HG03442 (cell line): ENCODE data around the gene APOA4.
"Not testable (repeated sequence)": the region's sequence is repeated elsewhere in the genome, so short reads cannot be mapped to it uniquely, and the experiment has no call there.

ENCODE experiments used
- ATAC-seq: cut with Tn5 transposase; IDR thresholded peaks from one replicate; pipeline ENCODE4 v1.9.1; 2021; ENCODE audit warnings: mild to moderate bottlenecking, moderate library complexity; ENCODE audit not compliant: unreplicated experiment

The APOA4 gene

DNA sequence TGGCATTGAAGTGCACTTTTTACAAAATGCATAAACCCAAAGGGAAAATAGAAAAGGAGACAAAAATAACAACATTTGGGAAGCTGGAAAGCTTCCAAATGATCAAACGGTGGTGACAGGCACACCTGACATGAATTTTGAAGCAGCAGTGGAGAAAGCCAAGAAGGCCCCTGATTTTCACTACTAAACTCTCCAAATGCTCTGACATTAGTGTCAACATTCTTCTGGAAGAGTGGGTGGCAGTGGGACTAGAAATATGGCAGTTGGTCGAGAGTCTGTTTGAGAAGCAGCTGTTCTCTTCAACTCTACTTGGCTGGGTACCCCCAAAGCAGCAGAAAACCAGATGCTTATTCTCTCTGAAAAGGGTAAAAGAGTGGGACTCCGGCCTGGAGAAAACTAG is 19.1 kb downstream of the APOA4 start:
- ATAC-seq = no peak

DNA sequence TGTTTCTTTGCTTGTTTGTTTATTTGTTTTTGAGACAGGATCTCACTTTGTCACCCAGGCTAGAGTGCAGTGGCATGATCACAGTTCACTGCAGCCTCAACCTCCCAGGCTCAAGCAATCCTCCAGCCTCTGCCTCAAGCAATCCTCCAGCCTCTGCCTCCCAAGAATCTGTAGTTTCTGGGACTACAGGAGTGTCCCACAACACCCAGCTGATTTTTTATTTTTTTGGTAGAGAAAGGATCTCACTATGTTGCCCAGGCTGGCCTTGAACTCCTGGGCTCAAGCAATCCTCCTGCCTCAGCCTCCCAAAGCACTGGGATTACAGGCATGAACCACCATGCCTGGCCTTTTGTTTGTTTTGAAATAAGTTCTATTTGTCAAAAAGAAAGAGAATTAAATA is 21.4 kb downstream of the APOA4 start:
- ATAC-seq = not testable (repeated sequence)

GRCh38 chr11:116800610-116801009 is 22.5 kb downstream of the APOA4 start:
- no peak for ATAC-seq

DNA sequence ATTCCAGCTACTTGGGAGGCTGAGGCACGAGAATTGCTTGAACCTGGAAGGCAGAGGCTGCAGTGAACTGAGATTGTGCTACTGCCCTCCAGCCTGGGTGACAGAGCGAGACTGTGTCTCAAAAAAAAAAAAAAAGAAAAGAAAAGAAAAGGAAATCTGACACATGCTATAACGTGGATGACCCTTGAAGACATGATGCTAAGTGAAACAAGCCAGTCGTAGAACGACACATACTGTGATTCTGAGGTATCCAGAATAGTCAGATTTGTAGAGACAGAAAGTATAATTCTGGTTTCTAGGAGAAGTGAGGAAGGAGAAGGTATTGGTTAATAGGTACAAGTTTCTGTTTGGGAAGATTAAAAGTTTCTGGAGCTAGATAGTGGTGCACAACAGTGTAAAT is 24.7 kb downstream of the APOA4 start:
- ATAC-seq = no peak

GRCh38 chr11:116797816-116798215 is 25.3 kb downstream of the APOA4 start:
- no peak for ATAC-seq

DNA sequence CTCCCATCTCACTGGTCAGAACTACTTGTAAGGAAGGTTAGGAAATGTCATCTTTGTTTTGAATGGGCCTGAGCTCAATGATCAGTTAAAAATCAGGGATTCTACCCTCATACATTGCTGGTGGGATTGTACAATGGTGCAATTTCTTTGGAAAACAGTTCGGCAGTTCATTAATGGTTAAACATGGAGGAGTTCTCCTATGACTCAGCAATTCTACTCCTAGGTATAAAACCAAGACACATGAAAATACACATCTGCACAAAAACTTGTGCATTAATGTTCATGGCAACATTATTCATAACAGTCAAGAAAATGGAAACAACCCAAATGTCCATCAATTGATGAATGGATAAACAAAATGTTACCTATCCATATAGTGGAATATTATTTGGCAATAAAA is 26.6 kb downstream of the APOA4 start:
- ATAC-seq = no peak

GRCh38 chr11:116794851-116795250 is 28.3 kb downstream of the APOA4 start:
- ATAC-seq = no peak

DNA sequence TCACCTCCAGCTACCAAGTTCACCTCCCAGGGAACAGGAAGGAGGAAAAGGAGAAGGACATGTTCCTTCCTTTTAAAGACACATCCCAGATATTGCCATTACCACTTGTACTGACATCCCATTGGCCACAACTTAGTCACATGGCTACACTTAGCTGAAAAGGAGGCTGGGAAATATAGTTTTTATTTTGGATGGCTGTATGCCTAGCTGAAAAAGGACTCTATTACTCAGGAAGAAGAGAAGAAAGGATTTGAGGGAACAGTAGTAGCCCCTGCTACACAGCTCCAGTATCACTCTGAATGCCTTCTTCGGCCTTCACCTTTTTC is 29.4 kb downstream of the APOA4 start:
- ATAC-seq = no peak

- no peak for ATAC-seq
Measured at GRCh38 chr11:116792869-116793771, 30.0 kb downstream of the APOA4 start.

DNA sequence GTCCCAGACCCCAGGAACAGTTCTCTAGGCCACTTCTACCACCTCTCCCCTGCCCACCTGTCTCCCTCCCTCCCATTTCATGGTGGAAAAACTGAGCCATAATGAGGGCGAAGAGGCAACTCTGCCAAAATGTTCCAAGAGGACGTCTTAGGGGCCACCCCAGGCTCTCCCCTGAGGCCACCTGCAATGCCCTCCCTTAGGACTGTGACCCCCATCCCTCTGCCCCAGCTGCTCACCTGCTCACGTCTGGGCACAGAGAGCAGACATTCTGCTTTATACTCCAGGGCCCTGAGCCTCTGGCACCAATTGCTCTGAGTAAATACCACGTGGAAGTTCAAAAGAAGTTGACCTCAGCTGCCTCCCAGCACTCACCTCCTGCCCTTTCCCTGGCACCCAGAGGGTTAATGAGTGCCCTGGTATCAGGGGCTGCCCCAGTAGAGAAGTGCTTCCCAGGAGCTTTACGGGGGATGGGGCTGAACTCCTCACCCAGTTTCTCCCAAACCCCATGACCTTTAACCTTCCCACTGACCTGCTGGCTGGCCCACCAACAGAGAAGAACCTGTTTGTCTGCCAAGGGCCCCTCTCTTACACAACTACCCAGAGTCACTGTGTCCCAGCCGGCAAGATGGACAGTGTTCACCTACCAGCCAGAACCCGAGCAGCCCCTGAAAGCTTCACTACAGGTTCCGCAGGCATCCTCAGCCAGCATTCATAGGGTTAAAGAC is 30.8 kb downstream of the APOA4 start:
- no peak for ATAC-seq

DNA sequence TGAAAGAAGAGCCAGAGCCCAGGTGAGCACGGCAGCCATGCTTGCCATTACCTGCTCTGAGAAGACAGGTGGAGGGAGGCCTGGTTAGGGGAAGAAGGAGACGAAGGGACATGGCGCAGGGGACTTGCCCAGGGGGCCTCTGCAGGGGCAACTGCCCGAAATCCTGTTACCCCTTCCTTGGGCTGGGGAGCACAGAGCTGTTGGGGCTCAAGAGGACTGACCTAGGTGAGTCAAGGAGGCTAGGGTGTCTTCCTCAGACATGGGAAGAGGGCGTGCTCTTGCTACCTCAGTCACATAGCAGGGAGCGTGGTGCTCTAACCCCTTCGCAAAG is 31.3 kb downstream of the APOA4 start, which contains the start of gene APOA5:
Gene APOA5 (minus strand): TSS at position 67 of the 331 bp plus-strand sequence. CDS start 19 bp downstream, at position 48.
- ATAC-seq = no peak

DNA sequence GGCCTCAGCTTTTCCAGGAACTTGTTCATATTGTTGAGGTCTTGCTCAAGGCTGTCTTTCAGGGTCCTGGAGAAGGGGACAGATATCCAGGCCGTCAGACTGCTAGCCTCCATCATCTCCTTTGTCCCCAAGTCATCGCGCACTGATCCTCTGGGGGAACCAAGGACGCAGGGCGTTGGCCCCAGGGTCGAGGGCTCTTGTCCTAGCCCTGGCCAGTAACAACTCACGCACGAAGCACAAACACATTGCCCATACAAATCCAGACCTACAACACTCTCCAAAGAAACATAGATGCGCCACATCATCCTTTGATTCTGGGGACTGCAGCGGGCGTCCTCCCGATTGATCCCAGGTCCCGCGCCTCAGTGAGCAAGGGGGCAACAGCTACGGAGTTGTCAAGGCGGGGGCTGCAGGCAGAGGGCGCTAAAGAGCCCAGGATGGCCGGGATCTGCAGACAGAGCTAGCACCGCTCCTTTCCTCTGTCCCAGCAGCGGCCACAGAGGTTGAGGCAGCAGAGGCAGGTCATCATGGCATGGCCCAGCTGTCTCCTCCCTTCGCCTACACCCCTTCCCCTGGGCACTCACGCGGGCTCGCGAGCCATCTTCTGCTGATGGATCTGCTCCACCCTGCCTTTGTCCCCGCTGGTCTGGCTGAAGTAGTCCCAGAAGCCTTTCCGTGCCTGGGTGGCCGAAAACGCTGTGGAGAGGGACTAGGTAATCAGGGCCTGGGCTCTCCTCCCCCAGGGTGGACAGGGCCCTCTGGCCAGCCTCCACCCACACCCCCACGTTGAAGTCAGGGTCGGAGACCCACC is 31.9 kb downstream of the APOA4 start:
- peak; percentile 33 for ATAC-seq

DNA sequence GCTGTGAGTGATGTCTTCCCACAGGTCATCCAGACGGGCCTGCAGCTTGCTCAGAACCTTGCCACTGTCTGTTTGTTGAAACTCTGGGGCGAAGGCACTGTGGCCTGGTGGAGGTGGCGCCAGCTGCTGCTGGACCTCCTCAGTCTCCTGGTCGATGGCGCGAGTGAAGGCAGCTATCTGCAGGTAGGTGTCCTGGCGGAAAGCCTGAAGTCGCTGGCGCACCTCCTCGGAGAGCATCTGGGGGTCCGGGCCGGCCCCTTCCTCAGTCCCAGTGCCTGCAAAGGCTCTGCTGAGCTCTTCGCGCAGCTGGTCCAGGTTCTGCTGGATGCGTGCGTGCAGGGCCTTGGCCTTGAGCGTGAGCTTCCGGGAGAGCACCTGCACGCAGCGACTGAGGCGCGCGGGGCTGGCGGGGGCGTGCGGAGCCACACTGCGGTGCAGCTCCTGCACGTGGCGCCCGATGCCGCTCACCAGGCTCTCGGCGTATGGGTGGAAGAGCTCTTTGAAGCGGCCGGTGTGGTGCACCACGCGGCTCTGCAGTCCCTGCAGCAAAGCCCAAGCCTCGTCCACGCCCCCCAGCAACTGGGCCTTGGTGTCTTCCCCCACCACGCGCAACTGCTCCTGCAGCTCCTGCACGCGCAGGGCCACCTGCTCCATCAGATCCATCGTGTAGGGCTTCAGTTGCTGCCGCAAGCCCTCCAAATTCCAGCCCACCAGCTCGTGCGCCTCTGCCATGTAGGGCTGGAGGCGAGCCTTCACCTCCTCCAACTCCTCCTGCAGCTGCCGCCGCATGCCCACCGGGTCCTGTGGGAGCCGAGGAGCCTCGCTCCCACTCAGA is 32.7 kb downstream of the APOA4 start:
- ATAC-seq = no peak

DNA sequence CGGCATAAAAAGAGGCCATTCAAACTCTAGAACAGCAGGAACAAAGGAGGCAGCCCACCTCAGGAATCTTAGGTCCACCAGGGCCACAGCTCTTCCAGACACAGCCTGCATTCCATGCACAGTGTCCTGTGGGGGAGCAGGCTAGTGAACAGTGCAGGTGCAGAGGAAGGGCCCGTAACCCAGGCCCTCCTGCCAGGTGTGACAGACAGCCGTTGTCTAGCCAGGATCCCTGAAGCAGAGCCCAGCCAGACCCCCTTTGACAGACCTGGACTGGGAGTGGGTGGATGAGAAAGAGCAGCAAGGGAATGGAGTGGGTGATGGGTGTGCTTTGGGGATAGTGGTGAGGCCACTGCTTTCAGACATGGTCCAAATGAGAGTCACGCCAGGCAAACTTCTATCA is 34.1 kb downstream of the APOA4 start:
- no peak for ATAC-seq

DNA sequence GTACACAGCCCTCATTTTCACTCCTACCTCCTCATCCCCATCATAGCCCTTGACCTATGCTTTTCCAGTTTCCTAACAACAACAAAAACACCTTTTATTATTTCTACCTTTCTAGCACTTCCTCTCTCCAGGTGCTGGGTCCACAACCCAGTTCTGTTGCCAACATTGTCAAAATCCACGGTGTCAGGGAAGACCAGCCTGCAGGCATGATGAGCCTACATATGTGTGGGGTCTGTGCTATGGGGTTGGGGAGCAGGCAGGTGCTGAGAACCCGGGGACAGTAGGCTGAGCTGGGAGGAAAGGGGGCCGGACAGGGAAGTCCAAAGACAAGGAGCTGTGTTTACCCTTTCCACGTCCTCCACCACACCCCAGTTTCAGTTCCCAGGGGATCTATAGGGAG is 34.6 kb downstream of the APOA4 start:
- no peak for ATAC-seq

DNA sequence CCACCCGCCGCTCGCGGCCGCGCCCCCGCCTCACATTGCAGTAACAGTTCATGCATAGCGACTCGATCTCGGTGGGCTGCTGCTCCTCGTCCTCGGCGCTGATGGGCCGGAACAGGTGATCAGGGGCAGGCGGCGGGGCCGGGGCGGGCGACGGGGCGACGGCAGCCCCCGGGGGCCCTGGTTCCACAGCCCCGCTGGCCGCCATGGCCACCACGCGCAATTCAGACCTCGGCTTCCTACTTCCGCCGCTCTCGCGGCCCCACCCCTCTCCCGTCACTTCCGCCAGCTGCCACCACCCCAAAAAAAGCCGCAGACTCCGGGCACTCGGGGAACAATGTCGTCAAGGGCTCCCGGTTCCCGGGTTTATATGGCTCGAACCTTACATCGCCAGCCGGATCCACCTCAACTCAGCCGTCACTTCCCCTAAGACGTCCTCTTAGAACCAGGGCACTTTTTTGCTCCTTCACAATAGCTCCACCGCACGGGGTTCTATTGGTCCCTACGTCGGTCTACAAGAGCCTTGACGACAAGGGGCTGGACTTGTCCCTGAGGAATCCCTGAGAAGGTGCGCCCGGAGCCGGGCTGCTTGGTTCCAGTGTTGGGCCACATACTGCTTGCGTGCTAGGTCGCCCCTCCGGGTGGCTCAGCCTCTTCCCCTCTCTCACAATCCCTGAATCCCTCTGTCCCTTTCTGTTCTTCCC is 35.2 kb downstream of the APOA4 start, which contains the start of gene ZPR1:
Gene ZPR1 (minus strand): TSS at position 238 of the 701 bp plus-strand sequence. CDS start 33 bp downstream, at position 205.
- ATAC-seq = peak; percentile 84

DNA sequence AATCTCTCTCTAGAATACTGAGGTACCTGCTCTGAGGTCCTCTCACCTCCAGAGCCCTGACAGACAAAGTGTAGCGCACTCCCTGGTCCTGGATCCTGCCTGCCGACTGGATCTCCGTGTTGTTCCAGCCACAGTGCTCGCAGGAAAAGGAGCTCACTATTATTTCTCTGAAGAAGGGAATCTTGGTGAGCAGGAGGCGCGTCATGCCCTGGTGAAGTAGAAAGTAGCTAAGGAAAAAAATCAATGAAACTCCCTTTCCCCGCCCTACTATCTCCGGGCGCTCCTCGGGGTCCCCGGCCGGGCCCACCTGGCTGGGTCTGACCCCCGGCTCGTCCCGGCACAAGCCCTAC is 35.7 kb downstream of the APOA4 start:
- ATAC-seq = no peak

GRCh38 chr11:116786966-116787365 is 36.1 kb downstream of the APOA4 start:
- no peak for ATAC-seq

GRCh38 chr11:116786326-116786725 is 36.8 kb downstream of the APOA4 start:
- ATAC-seq = no peak

DNA sequence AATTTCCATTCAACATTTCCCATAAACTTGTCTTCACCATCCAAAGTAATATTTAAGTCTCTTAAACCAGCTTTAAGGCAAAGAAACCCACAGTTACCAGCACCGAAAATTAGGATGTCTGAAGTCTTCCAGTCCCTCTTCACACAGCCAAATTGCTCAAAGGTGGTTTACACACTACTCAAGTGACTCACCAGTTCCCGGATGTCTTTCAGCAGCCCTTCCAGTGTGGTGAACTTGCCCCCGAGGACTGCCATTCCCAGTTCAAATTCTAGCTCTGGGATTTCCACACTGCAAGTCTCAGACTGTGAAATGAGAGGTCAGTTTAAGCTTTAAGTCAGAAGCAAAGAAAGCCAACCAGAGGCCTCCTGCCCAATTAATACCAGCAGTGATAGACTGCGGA is 40.4 kb downstream of the APOA4 start:
- peak; percentile 58 for ATAC-seq
